D721Med (cell line): ENCODE data around the gene ANK3.

ENCODE experiments used
- DNase-seq: peaks from one replicate; pipeline ENCODE4 v3.0.0; 2011; ENCODE audit warnings: low spot score; ENCODE audit not compliant: insufficient read length
- FAIRE-seq: peaks from 2 replicates; lab custom pipeline; 2011; peaks lifted over from hg19 to GRCh38; lab: Jason Lieb, UNC
- CTCF ChIP-seq: IDR thresholded peaks from 2 replicates; pipeline ENCODE4 v1.5.1; 2012; ENCODE audit warnings: mild to moderate bottlenecking, control low read depth; ENCODE audit not compliant: insufficient read depth; ENCODE audit errors: missing control alignments

Gene ANK3

GRCh38 chr10:60350400-60350799, 39.3 kb downstream of the ANK3 start:
- FAIRE-seq, result no peak
- no peak for TF ChIP-seq CTCF
- no peak for DNase-seq

GRCh38 chr10:60349426-60349825, 40.2 kb downstream of the ANK3 start:
- no peak for TF ChIP-seq CTCF
- DNase-seq, result no peak
- FAIRE-seq, result no peak

- DNase-seq (no peak), FAIRE-seq (no peak)
- TF ChIP-seq CTCF, result no peak
Measured at GRCh38 chr10:60348982-60349381, 40.7 kb downstream of the ANK3 start.

GRCh38 chr10:60347270-60347669, 42.4 kb downstream of the ANK3 start:
- peak; percentile 35 for FAIRE-seq
- no peak for TF ChIP-seq CTCF

GRCh38 chr10:60346661-60347060, 43.0 kb downstream of the ANK3 start:
- TF ChIP-seq CTCF, result no peak
- no peak for FAIRE-seq

More at GRCh38 chr10:60347270-60347669, 42.4 kb downstream of the ANK3 start:
- DNase-seq, result no peak

GRCh38 chr10:60343254-60343653, 46.4 kb downstream of the ANK3 start:
- DNase-seq (no peak), FAIRE-seq (no peak)
- no peak for TF ChIP-seq CTCF

More at GRCh38 chr10:60346661-60347060, 43.0 kb downstream of the ANK3 start:
- DNase-seq, result no peak

GRCh38 chr10:60341969-60342368, 47.7 kb downstream of the ANK3 start:
- TF ChIP-seq CTCF, result no peak
- FAIRE-seq (no peak), DNase-seq (no peak)
